HFF-Myc (cell line): Measurements from ENCODE around the gene AFAP1L2.
"Not testable (repeated sequence)": the region's sequence is repeated elsewhere in the genome, so short reads cannot be mapped to it uniquely, and the experiment has no call there.

Source experiments
- DNase-seq: peaks from one replicate; pipeline ENCODE4 v3.0.0-alpha.2; 2011; ENCODE audit warnings: low read depth; ENCODE audit errors: extremely low read depth
- H3K4me3 ChIP-seq: replicated peaks from 2 replicates; pipeline ENCODE4 v1.5.1; 2011; ENCODE audit warnings: low read depth, mild to moderate bottlenecking, control low read depth, low read length
- TF ChIP-seq, protein P1 (sequence below): IDR thresholded peaks from 2 replicates; pipeline ENCODE4 v1.5.1; 2012; ENCODE audit warnings: mild to moderate bottlenecking, low read depth, low read length, control low read depth; ENCODE audit errors: missing control alignments

The AFAP1L2 gene

DNA sequence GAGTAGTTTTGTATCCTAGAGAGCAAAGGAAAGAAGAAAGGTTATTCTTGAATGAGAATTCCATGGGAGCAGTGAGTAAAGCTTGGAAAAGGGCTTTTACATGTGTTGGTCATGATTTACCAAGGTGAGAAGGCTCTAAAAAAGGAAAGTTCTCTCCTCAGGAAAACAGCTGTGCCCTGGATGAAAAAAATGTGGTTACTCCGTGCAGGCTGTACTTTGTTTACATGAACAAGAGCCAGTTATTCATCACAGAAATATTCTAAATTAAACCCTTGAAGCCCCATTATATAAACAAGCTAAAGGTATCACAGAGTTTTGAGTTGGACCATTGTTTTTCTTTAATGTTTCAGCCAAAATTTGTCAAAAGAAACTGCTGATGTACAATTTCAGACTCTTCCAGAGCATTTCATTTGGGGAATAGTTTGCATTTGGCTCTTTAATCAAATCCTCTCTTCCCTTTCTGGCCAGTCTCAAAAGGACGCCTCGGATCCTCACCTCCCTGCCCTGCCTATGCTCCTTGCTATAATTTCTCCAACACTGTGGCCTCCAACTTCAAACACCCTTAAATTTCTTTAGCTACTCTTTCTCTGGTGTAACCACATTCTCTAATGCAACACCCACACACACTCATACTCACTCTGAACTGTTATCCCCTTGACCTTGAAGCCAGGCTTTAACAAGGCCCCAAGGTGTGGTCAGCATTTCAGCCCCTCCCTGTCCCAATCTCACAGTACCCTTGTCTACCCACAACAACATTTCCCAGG lies 47.4 kb downstream of the AFAP1L2 start:
- H3K4me3 ChIP-seq, result no peak overlapping the region
- TF ChIP-seq, protein P1, sequence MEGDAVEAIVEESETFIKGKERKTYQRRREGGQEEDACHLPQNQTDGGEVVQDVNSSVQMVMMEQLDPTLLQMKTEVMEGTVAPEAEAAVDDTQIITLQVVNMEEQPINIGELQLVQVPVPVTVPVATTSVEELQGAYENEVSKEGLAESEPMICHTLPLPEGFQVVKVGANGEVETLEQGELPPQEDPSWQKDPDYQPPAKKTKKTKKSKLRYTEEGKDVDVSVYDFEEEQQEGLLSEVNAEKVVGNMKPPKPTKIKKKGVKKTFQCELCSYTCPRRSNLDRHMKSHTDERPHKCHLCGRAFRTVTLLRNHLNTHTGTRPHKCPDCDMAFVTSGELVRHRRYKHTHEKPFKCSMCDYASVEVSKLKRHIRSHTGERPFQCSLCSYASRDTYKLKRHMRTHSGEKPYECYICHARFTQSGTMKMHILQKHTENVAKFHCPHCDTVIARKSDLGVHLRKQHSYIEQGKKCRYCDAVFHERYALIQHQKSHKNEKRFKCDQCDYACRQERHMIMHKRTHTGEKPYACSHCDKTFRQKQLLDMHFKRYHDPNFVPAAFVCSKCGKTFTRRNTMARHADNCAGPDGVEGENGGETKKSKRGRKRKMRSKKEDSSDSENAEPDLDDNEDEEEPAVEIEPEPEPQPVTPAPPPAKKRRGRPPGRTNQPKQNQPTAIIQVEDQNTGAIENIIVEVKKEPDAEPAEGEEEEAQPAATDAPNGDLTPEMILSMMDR, result no peak
- peak; percentile 31 for DNase-seq

GRCh38 chr10:114356126-114356525 lies 48.2 kb downstream of the AFAP1L2 start:
- no peak for DNase-seq
- H3K4me3 ChIP-seq, result no peak overlapping the region

DNA sequence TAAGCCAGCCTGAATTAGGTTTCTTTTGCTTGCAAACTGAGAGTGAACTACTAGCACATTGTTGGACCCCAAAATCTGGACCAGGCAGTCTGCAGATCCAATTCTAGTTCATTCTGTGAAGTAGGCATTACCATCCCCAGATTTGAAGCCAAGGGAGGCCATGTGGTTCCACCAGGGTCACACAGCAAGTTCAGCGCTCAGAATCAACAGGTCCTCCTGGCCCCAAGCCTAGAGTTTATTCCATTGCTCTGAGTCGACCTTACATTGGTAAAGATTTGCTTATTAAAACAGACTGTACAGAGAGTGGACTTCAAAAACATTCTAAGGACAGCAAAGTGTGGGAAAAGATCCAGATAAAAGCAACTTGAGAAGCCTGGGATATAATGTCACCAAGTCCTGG lies 50.9 kb downstream of the AFAP1L2 start:
- TF ChIP-seq, protein P1, result no peak
- H3K4me3 ChIP-seq, result no peak overlapping the region
- no peak for DNase-seq

More at GRCh38 chr10:114356126-114356525, 48.2 kb downstream of the AFAP1L2 start:
- TF ChIP-seq, protein P1, result no peak

GRCh38 chr10:114352653-114353298 lies 51.5 kb downstream of the AFAP1L2 start:
- DNase-seq, result no peak
- TF ChIP-seq, protein P1, result no peak
- H3K4me3 ChIP-seq, result no peak overlapping the region

DNA sequence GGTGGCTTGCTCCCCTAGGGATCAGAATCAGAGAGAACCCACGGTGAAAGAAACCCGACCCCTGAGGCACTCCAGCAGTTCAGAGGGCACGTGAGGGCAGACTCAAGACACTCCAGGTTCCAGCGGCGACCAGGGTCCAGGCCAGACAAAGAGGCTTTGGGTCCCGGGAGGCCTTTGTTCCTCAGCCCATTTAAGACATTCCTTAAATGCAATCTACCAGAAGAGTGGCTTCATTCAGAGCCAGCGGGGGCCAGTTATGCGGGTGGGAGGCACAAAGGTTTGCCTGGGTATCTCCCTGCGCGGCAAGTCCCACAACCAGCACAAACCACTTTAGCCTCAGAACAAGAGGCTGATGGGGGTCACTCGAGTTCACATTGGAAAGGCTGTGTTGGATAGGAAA lies 53.6 kb downstream of the AFAP1L2 start:
- H3K4me3 ChIP-seq, result no peak overlapping the region
- TF ChIP-seq, protein P1, result no peak
- DNase-seq, result no peak

DNA sequence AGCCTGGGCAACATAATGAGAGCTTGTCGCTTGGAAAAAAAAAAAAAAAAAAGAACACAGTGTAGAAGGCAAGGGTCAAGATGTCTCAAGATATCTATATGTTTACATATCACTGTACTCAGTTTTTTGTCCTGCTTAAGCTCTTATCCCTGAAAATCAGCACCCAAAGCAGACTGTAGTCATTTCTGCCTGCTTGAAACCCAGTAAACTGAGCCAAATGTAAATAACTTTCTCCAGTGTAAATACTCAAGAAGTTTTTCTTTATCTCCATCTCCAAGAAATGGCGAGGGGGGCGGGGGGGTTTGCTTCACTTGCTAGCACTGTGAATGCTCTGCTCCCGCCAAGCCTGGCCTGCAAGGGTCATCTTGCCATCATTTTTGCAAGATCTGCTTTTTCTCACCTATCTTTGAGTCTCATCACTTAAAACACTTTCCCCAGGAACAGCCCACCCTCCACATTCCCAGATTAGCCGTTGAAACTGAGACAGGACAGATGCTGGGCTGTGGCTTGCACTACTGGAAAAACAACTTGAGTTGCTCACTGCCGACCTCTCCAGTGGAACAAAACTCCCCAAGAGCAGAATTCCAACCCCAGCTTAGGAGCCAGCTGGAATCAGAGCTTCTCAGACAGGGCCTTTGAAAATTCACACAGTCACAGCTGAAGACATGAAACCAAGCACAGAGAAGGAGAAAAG lies 54.6 kb downstream of the AFAP1L2 start:
- TF ChIP-seq, protein P1, result no peak
- H3K4me3 ChIP-seq, result no peak overlapping the region
- no peak for DNase-seq

DNA sequence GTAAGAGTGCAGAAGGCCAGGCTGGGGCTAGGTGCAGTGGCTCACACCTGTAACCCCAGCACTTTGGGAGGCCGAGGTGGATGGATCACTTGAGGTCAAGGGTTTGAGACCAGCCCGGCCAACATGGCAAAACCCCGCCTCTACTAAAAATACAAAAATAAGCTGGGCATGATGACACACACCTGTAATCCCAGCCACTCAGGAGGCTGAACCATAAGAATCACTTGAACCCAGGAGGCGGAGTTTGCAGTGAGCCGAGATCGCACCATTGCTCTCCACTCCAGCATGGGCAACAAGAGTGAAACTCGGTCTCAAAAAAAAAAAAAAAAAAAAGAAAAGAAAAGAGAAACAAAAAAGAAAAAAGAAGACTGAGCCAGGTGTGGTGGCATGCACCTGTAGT lies 55.2 kb downstream of the AFAP1L2 start:
- not testable (repeated sequence) for DNase-seq, H3K4me3 ChIP-seq
